ENCODE measurements around the gene HMG20A.

DNA sequence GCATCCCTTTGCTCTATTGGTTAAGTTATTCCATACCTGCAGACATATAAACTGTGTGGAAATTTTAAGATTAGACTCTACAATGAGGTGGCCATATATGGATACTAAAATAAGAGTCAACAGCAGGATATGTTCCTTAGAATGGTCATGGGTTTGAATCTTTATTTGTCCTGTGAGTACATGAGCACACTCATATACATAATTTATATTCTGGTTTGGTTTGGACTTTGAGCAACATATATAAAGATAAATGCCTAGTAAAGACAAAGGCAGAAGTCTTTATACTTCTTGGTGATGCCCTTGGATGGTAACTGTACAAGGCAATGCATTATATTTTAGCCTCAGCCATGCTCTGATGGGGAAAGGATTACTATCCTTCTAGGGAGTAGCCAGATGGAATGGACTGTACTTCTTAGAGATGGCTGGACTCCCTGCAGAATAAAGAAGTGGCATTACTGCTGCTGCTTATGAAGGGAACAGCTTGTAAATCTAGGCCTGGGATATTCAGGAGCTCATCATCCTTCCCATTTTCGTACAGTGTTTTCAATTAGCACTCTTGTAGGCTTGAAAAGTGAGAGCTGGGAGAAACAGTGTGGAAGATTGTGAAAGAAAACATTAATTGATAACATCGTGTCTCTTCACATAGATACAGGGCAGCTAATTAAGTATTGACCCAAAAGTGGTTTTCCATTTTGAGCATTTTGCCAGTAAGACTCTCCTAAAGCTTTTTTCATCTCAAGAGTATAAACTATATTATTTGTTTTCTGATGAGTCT, 60.4 kb downstream of the HMG20A start:
- TF ChIP-seq, protein P1, sequence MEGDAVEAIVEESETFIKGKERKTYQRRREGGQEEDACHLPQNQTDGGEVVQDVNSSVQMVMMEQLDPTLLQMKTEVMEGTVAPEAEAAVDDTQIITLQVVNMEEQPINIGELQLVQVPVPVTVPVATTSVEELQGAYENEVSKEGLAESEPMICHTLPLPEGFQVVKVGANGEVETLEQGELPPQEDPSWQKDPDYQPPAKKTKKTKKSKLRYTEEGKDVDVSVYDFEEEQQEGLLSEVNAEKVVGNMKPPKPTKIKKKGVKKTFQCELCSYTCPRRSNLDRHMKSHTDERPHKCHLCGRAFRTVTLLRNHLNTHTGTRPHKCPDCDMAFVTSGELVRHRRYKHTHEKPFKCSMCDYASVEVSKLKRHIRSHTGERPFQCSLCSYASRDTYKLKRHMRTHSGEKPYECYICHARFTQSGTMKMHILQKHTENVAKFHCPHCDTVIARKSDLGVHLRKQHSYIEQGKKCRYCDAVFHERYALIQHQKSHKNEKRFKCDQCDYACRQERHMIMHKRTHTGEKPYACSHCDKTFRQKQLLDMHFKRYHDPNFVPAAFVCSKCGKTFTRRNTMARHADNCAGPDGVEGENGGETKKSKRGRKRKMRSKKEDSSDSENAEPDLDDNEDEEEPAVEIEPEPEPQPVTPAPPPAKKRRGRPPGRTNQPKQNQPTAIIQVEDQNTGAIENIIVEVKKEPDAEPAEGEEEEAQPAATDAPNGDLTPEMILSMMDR (IDR thresholded peaks at IDR 0.05): no peak
- TF ChIP-seq POLR2A (IDR thresholded peaks at IDR 0.05): no peak

Measured in Peyer's patch (tissue), 4 donors.